Activated CD8-positive, alpha-beta memory T cell treated with anti-CD3 and anti-CD28 coated beads, Interleukin-2, amount 50 U/mL, for 4 hours (primary cell): ENCODE data around the gene ROBO3.
A peak's percentile ranks its signal among the peaks of the same experiment; 100 is the strongest.

Source experiments
- DNase-seq: peaks from one replicate; pipeline ENCODE4 v3.0.0-alpha.2; 2020

The ROBO3 gene

DNA sequence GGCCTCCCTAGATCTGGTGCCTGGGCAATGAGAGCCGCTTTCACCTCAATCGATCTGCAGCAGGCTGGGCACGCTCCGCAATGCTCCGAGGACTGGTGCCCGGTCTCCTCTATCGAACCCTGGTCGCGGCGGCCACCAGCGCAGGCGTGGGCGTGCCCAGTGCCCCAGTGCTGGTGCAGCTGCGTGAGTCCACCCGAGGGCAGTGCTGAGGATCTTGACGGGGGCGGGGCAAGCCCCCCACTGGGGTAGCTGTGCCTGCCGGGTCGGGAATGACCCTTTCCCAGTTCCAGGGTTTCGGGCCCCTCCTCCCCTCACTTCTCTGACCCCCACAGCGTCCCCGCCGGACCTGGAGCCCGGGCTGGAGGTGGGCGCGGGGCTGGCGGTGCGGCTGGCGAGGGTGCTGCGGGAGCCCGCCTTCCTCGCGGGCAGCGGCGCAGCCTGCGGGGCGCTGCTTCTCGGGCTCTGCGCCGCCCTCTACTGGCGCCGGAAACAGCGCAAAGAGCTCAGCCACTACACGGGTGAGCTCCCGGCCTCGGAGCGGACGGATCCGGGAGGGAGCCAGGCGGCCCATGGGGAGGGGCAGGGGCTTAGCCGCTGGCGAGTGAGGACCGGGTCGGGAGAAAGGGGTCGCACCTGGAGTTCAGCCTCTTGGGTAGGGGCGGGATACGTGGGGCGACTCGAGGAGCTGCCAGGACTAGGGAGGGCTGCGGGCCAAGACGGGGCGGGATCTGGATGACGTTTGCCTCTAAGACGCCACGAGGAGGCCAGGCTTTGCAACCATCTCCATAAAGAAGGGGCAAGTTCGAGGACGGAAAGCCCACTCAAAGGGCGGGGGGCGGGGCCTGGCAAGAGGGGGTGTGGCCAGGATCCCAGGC, 10.9 kb downstream of the ROBO3 start:
- peak; percentile 78 for DNase-seq

DNA sequence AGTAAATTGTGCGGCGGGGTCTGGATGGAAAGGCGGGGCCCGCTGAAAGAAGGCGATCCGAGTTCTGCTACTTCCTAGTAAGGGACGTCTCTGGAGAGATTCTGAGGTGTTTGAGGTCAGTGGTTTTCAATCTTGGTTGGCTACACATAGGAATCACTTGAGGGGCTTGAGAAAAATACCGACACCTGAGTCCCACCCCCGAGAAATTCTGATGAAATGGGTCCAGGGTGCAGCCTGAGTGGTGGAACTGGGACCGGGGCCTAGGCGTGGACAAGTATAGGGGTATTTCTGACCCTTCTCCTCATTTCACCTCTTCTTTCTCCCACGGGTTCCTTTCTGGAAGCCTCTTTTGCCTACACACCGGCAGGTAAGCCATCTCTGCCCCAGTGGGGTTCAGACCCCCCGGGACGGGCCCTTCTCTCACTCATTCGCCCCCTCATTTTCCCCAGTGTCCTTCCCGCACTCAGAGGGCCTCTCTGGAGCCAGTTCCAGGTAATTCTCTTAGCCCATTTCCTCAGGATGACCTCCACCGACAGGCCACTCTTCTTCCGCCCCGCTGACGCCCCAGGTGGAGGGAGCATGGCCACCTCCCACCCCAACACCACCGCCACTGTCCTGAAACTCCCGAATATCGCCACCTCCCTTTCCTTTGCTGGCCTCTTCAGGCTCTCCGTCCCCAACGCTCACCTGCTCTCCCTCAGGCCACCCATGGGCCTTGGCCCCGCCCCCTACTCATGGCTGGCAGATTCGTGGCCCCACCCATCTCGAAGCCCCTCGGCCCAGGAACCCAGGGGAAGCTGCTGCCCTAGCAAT, 11.8 kb downstream of the ROBO3 start:
- DNase-seq, result no peak

DNA sequence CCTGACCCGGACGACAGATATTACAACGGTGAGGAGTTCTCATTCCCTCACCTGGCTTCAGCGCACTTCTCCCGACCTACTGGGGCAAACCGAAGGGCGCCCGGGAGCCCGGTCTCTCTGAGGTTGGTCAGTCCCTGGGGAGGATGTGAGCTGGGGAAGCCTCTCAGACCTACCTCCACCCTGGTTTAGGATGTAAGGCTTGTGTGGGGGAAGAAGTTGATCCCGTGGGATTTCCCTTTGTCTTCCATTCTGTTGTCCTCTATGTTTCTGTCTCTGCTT, 12.3 kb downstream of the ROBO3 start:
- DNase-seq, result no peak

DNA sequence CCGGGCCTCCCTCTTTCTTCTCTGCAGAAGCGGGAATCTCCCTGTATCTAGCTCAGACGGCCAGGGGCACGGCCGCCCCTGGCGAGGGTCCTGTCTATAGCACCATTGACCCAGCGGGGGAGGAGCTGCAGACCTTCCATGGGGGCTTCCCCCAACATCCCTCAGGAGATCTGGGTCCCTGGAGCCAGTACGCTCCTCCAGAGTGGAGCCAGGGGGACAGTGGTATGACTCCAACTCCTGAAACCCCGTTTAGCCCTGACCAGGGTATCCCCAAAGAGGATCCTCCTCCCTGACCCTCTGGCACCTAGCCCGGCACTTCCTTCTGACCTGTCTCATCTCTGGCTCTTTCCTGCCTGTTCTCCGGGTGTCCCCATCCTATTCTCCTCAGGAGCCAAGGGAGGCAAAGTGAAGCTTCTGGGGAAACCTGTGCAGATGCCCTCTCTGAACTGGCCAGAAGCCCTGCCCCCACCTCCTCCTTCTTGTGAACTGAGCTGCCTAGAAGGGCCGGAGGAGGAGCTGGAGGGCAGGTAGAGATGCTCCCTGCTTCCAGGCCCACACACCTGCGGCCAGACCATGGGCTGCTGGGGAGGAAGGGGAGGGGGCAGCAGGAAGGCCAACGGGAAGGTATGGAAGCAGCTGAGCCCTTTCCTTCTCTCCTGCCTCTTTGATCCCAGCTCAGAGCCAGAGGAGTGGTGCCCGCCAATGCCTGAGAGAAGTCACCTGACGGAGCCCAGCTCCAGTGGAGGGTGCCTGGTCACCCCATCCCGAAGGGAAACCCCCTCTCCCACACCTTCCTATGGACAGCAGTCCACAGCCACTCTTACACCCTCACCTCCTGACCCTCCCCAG, 12.9 kb downstream of the ROBO3 start:
- no peak for DNase-seq

DNA sequence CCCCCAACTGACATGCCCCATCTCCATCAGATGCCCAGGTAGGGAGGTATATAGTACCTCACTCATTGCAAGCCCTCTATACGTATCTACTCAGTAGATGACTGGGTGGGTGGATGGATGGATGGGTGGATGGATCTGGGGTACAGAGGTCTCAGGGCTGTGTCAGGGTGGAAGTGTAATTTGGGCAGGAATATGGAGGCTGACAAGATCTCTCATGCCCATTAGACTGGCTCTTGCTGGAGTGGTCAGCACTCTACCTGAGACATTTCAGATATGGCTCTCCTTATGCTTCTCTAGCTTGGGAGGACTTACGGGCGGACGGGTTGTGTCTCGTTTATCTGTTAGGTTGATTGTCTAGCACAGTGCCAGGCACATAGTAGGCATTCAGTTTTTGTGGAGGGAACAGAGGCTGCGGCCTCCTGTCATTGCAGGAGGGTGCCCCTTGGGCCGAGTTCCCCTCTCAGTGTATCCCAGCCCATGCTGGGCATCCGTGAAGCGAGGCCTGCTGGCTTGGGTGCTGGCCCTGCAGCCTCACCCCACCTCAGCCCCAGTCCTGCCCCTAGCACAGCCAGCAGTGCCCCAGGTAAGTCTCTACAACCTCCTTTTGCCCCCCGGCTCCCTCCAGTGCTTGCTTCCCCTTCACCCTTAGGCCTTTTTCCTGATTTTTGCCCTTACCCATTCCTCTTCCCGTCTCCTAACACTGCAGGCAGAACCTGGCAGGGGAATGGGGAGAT, 13.7 kb downstream of the ROBO3 start:
- DNase-seq, result no peak

DNA sequence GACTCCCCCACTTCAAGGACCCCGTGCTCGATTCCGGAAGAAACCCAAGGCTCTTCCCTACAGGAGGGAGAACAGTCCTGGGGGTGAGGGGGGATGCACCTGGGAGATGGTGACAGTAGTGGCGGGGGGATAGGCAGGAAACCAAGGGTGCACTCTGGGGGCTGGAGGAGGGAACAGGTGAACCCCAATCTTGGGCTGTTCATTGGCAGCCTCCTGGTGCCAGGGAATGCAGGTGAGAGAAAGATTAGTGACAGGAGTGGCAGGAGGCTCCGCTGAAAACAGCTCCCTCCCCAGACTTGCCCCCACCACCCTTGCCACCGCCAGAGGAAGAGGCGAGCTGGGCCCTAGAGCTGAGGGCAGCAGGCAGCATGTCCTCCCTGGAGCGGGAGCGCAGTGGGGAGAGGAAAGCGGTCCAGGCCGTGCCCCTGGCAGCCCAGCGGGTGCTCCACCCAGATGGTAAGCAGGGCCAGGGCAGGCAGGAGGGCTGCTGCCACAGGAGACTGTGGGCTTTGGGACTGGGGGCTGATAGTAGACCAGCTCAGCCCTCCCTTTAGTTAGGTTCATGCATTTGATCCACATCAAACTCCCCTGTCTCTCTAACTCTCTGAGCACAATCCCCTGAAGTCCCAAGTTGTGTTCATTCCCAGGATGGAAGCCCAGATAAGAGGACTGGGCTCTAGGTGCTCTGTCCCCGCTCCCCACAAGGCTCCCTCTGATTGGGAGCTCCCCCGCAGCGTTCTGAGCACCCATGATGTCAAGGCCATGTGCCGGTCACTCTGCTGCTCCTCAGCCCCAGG, 14.5 kb downstream of the ROBO3 start:
- no peak for DNase-seq

DNA sequence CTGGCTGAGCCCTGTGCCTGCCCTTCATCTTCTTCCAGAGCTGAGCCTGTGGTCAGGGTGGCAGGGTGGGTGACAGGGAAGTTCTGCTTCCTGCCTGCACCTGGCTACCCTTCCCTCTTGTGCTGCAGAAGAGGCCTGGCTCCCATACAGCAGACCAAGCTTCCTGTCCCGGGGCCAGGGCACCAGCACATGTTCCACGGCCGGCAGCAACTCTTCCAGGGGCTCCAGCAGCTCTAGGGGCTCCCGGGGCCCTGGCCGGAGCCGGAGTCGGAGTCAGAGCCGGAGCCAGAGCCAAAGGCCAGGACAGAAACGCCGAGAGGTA, 15.0 kb downstream of the ROBO3 start:
- DNase-seq, result no peak

DNA sequence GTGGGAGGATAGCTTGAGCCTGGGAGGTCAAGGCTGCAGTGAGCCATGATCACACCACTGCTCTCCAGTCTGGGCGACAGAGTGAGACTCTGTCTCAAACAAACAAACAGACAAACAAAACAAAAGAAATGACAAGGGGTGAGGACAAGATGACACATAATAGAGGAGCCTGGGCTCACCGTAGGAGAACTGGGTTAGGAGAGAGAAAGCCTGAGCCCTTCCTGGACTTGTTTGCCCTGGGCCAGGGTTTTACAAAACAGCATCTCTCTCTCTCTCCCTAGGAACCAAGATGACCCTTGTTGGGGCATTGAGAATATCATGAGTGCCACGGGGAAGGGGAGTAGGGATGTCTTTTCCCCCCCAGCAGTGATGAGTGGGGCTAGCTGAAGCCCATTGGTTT, 15.7 kb downstream of the ROBO3 start:
- no peak for DNase-seq

DNA sequence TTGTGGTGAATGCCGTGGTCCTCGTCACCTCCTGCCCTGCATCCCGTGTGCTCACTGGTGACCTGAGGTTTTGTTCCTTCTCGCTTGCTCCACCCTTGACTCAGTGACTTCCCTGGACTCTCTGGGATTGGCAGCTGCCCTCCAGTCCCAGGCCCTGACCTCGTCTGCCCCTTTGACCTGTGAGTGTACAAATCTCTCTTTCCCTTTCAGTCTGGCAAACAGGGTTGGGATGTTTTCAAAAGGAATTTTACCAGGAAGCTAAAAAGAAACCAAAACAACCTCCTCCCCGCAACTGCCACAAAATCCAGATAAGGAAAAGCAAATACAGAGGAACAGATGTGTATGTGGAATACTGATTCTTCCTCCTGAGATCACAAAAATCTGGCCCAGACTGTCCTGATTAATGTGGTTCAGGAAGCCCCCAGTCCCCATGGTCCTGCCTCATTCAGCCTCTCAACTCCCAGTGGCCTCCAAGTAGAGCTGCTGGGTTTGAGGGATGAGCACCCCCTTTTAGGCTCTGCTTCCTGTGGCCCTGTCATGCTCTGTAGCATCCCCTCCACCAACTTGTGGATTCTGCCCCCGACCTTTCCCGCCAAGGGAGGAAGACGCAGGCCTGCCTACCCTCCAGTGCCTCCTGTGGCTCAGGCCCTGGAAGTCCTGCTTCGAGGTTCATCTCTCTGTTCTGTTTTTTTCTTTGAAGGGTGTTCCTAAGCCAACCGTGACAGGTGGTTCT, 17.3 kb downstream of the ROBO3 start:
- DNase-seq, result no peak

DNA sequence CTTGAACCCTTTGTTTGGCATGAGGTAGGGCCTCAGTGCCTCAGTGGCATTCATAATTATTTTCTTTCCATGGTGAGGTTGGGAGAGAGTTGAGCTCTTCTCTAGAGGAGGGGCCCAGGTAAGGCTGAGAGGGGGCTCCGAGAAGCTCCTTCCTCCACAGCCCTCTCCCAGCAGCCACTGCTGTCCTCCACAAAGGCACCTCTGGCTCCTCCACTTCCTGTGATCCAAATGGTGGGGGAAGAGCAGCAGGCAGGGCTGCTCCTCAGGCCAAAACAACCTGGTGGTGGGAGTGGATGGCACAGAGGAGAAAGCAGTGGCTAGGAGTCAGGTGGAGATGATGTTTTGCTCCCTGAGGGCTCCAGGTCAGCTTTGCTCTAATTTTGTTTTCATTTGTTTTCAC, 19.1 kb downstream of the ROBO3 start:
- DNase-seq, result no peak

DNA sequence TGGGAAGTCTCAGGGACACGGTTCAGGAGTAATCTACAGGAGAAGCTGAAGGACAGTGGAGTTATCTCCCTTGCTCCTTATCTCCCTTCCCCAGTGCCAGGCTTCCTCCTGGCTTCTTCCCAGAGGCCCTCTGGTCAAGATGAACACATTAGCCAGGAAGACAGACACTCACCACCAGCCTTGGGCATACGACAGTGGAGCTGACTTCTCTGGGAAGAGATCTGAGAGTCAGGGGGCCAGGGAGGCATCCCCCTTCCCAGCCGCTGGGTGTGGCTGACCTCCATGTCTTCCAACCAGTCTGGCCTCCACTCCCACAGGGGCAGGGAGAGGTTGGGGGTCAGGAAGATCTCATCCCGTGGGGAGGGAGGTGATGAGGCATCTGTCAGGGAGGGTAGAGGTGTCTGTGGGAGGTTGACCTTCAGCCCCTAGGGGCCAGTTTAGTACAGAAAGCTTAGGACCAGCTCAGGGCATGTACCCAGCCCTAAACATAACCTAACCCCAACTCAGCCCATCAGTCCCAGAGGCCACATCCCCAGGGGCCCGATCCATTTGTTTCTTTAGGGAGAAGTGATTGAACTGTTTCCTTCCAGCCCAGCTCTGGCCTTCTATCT, 19.7 kb downstream of the ROBO3 start:
- DNase-seq, result no peak

DNA sequence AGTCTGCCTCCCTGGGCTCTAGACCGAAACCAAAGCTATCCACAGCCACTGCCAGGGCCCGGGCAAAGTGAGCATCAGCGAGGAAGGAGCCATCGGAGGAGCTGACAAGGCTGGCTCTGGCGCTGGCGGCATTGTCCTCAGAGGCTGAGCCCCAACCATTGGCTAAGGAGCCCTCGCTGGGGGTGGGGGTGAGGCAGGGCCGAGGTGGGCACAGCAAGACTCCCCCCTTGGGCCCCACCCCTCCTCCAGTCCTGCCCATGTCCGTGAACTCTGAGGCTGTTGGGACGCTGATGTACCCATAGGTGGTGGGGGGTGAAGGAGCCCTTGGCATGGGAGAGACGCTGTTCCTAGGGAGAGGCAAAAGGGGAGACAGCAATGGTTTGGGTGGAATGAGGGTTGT, 21.2 kb downstream of the ROBO3 start:
- no peak for DNase-seq

DNA sequence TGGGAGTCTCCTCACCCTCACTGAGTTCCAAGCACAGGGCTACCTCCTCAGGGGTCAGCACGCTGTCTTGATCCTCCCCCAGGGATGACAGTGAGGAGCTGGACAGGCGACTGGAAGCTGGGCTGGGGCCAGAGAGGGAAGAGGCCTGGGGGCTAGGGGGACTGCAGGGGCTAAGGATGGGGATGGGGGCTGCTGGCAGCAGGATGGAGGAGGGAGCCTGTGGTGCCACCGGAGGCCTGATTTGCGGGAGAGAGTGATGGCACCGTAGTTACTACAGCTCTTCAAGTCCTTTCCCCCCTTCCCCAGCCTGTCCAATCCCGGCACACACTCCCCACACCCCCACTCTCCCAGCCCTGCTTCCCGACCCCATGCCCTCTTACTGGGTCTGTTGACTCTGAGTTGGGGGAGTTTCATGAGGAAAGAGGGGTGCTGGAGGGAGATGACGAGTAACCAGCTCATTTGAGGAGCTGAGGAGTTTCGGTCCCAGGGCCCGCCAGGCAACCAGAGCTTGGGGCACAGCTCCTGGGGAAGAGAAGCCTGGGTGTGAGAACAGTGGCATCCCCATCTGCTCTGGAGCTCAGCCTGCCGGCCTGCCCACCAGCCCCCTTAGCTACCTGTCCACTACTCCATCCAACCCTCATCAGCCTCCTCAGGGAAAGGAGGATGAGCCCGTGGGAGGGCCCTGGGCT, 21.9 kb downstream of the ROBO3 start:
- no peak for DNase-seq

DNA sequence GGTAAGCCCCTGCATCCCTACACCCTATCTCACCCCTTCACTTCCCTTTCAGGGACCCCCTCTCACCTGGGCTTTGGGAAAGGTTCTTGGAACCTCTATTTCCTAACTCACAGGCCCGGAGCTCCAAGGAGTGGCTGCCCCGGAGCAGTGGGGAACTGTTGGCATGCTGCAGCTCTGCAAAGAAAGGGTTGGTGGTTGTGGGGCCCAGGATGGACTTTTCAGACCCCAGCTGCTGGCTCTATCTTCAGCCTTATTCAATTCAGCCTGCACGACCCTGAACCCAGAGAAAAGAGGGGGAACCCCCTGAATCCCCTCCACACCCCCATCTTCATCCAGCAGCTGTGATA, 22.4 kb downstream of the ROBO3 start:
- no peak for DNase-seq

DNA sequence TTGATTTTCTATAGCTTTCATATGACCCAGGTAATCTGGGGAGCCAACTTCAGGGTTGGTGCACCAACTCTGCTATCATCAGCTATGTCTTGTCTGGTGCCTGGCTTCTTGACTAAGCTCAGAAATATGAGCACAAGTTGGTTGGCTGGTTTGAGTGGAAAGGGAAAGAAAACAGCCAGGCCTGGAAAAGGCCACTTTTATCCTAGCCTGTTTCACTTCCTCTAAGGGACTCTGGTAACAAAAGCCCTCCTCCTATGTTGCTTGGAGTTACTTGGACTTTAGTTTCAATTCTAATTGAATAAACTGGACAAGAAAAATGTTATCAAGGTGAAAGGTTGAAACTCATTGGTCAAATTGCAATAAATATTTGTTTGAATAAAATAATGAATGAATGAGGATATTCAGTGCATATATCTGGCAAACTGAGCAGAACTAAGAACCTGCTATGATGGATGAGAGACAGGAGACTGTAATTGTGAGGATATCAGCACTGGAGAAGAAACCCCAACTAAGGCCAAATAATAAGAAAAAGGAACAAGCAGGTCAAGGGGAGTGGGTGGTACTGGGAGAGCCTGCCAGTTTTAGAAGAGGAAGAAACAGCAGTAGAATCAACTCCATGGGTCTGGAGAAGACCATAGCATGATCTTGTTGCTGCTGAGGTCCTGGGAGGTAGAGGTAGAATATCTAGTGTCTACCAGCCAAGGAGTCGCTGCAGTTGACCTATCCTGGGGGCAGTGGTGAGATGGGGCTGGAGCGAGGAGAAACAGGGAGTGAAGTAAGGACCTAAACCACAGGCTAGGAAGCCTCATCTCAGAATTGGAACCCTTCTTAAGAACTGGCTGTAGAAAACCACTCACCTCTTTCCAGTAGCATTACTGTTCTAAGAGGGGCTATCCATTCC, 24.2 kb downstream of the ROBO3 start:
- no peak for DNase-seq

DNA sequence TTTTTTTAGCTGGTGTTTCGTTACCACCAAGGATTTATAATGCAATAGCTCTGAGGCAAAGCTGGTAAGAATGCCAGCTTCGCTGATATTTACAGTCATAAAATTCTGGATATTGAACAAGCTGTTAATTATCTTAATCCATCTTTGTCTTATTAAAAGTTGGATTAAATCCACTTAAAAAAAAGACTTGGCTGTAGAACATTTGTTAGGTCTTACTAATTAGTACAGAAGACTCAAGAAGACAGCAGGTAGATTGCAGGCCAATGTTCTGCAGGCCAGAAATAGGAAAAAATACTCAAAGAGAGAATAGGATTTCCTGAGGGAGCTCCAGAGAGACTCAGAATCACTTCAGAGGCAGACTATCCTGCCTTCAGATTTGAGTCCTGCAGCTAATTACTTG, 24.9 kb downstream of the ROBO3 start:
- no peak for DNase-seq

DNA sequence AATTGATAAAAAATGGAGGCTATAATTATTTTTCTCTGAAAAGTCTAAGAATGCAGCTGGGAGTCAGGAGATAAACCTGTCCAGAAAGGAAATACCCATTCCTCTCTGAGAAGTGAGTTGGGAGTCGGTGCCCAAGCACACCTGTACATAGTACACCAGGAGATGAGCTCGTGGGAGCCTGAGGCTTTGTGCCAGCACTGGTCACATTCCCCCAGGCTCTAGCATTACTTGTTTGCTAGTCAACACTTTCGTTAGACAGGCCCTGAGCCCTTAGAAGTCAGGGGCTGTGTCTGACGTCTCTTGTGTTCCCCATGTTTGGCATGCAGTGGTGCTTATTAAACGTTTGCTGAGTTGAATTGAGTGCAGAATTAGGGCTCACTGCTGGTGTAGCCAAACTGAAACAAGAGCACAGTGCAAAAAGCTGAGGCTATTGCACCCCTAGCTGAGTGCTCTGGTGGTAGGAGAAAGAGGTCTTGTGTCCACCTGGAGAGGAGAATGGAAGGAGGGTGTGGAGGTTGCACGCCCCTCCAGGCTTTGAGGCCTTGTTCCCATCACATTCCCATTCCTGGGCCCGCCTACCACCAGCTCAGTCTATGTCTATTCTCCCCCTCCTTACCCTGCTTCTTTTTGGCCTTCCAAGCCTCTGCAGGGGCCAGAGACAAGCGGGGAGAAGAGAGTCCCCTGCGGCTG, 25.6 kb downstream of the ROBO3 start:
- DNase-seq, result no peak

DNA sequence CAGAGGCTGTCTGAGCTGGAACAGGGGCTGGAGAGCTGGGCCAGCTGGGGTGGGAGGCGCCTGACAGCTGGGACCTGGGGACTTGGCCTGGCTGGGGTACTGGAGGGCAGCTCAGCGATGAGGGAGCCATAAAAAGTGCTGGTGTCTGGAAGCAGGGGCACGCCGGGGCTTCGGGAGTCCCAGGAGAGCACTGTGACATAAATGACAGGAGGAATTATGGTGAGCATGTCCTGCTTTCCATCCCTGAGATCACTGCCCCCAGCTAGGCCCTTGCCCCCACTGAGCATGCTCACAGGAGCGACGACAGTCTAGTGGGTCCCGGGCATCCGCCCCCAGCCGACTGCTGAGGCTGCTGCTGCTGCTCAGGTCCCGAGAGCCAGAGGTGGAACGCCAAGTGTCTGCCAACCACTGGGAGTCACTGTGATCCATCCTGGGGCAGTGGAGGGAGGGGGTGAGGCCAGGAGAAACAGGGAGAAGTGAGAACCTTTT, 26.2 kb downstream of the ROBO3 start:
- no peak for DNase-seq

DNA sequence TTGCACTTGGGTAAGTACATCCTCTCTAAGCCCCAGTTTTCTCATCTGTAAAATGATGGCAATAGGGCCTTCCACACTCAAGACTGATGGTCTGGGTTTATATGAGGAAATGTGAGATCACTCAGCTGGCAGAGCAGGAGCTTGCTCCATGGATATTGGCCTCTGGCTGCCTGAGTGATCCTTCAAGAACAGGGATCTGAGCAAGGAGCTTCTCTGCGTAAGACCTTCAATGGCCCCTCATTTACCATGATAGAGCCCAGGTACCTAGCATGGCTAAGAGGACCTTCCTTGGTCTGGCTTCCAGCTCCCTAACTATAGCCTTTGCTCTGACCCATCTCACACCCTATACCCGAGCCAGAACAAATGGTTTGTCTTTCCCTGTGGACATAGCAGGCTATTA, 26.9 kb downstream of the ROBO3 start:
- no peak for DNase-seq
